Liver (tissue), 9 donors: Measurements from ENCODE around the gene ARID3C. TPM values are rescaled to one million over a fixed set of nuclear protein-coding genes. Genes with fewer than 3 reads are reported as not detected.

Source experiments
- DNase-seq: peaks from one replicate; pipeline ENCODE4 v3.0.0-alpha.2; 2017; ENCODE audit warnings: low spot score
- H3K27ac ChIP-seq, 2 donors: one replicate each; pipeline ENCODE4 v1.7.0; 2013; ENCODE audit warnings: inconsistent platforms in 2 of 2, low read length in 2 of 2, control low read depth in 1 of 2, low read depth in 1 of 2, mild to moderate bottlenecking in 1 of 2
- H3K27me3 ChIP-seq, 4 donors: one replicate each; pipeline versions ENCODE4 v1.6.1 to v1.7.0; 2013; ENCODE audit warnings: low read length in 3 of 4, inconsistent platforms in 1 of 4, mild to moderate bottlenecking in 1 of 4, moderate library complexity in 1 of 4; ENCODE audit not compliant: control insufficient read depth in 4 of 4, insufficient read depth in 4 of 4
- H3K36me3 ChIP-seq, 4 donors: one replicate each; pipeline versions ENCODE4 v1.6.1 to v1.7.0; 2013; ENCODE audit warnings: low read length in 3 of 4, mild to moderate bottlenecking in 3 of 4, low read depth in 1 of 4, moderate library complexity in 1 of 4; ENCODE audit not compliant: control insufficient read depth in 4 of 4, insufficient read depth in 3 of 4
- H3K4me1 ChIP-seq, 4 donors: one replicate each; pipeline versions ENCODE4 v1.6.1 to v1.7.0; 2013; ENCODE audit warnings: low read length in 3 of 4, mild to moderate bottlenecking in 3 of 4, moderate library complexity in 1 of 4; ENCODE audit not compliant: control insufficient read depth in 4 of 4, insufficient read depth in 4 of 4
- H3K4me3 ChIP-seq, 3 donors: one replicate each; pipeline versions ENCODE4 v1.6.1 to v1.7.0; 2013; ENCODE audit warnings: low read length in 3 of 3, control low read depth in 1 of 3, low read depth in 1 of 3, mild to moderate bottlenecking in 1 of 3
- H3K9ac ChIP-seq, 2 donors: one replicate each; pipeline ENCODE4 v1.7.0; 2013; ENCODE audit warnings: low read length in 2 of 2, mild to moderate bottlenecking in 2 of 2, moderate library complexity in 2 of 2, control low read depth in 1 of 2, low read depth in 1 of 2
- H3K9me3 ChIP-seq, 4 donors: one replicate each; pipeline versions ENCODE4 v1.6.1 to v1.7.0; 2013; ENCODE audit warnings: low read length in 3 of 4; ENCODE audit not compliant: control insufficient read depth in 4 of 4
- EGR1 ChIP-seq, 2 donors: IDR thresholded peaks; 2 replicates each; pipeline ENCODE4 v1.6.1; 2016 to 2018; ENCODE audit warnings: antibody characterized with exemption in 2 of 2, low read depth in 2 of 2
- FOXA1 ChIP-seq: IDR thresholded peaks from 2 replicates; pipeline ENCODE4 v1.6.1; 2016; ENCODE audit warnings: antibody characterized with exemption
- GABPA ChIP-seq, 2 donors: IDR thresholded peaks in 1 of 2; conservative IDR thresholded peaks in 1 of 2; 2 replicates each; pipeline ENCODE4 v1.6.1; 2016; ENCODE audit warnings: antibody characterized with exemption in 2 of 2, mild to moderate bottlenecking in 1 of 2, moderate library complexity in 1 of 2
- HNF4A ChIP-seq, 2 donors: conservative IDR thresholded peaks; 2 replicates each; pipeline ENCODE4 v1.6.1; 2016; ENCODE audit warnings: antibody characterized with exemption in 2 of 2, mild to moderate bottlenecking in 2 of 2
- HNF4G ChIP-seq: IDR thresholded peaks from 2 replicates; pipeline ENCODE4 v1.6.1; 2016; ENCODE audit warnings: antibody characterized with exemption
- JUND ChIP-seq, 2 donors: IDR thresholded peaks; 2 replicates each; pipeline ENCODE4 v1.6.1; 2016; ENCODE audit warnings: antibody characterized with exemption in 2 of 2
- NR2F2 ChIP-seq: IDR thresholded peaks from 2 replicates; pipeline ENCODE4 v1.6.1; 2016; ENCODE audit warnings: antibody characterized with exemption
- RAD21 ChIP-seq, 2 donors: IDR thresholded peaks; 2 replicates each; pipeline ENCODE4 v1.6.1; 2016; ENCODE audit warnings: antibody characterized with exemption in 2 of 2, mild to moderate bottlenecking in 2 of 2
- RXRA ChIP-seq, 2 donors: IDR thresholded peaks; 2 replicates each; pipeline ENCODE4 v1.6.1; 2017 to 2018; ENCODE audit warnings: antibody characterized with exemption in 2 of 2, mild to moderate bottlenecking in 1 of 2
- SP1 ChIP-seq: IDR thresholded peaks from 2 replicates; pipeline ENCODE4 v1.6.1; 2018; ENCODE audit warnings: antibody characterized with exemption, mild to moderate bottlenecking
- TAF1 ChIP-seq: conservative IDR thresholded peaks from 2 replicates; pipeline ENCODE4 v1.6.1; 2016; ENCODE audit warnings: antibody characterized with exemption, mild to moderate bottlenecking
- WGBS: extraction: QIAGEN DNeasy Blood & Tissue Kit; methylation state at CpG from one replicate; pipeline ENCODE4 v1.1.7; 2013; 5-methylcytosine and 5-hydroxymethylcytosine counted together
- polyA plus RNA-seq, 2 donors: library from polyadenylated mRNA; stranded (reverse) in 1 of 2; unstranded in 1 of 2; fragments of 200-250 nt in 1 of 2; fragments of >200 nt in 1 of 2; fragmentation: Nextera tagmentation in 1 of 2; extraction: Ambion mirVana in 1 of 2; gene quantifications; one replicate each; pipeline versions ENCODE4 v1.2.1 to v1.2.3, GENCODE V29; 2013 to 2015
- total RNA-seq, 2 donors: library from RNA; depleted of rRNA; stranded (reverse); fragments of >200 nt; gene quantifications; one replicate each; pipeline ENCODE4 v1.2.3, GENCODE V29; 2014
- TF ChIP-seq, protein P1 (sequence below): IDR thresholded peaks from 2 replicates; pipeline ENCODE4 v1.6.1; 2016; ENCODE audit warnings: antibody characterized with exemption
- TF ChIP-seq, protein P2 (sequence below): IDR thresholded peaks from 2 replicates; pipeline ENCODE4 v1.6.1; 2016; ENCODE audit warnings: antibody characterized with exemption
- TF ChIP-seq, protein P3 (sequence below): IDR thresholded peaks from 2 replicates; pipeline ENCODE4 v1.6.1; 2016; ENCODE audit warnings: antibody characterized with exemption
- TF ChIP-seq, protein P4 (sequence below): fragments of 150-350 bp; IDR thresholded peaks from 2 replicates; pipeline ENCODE4 v1.5.1; 2017; ENCODE audit warnings: improper control_type of control experiment, low read depth, low read length; ENCODE audit not compliant: missing input control
- donor health status: healthy.
- donor health status: healthy.
- donor health status: healthy.
- donor health status: healthy.
- donor health status: healthy.

ARID3C gene
- total and polyA plus RNA-seq, 4 donors, result 0.58 to 2.6 (median 1.7) TPM

DNA sequence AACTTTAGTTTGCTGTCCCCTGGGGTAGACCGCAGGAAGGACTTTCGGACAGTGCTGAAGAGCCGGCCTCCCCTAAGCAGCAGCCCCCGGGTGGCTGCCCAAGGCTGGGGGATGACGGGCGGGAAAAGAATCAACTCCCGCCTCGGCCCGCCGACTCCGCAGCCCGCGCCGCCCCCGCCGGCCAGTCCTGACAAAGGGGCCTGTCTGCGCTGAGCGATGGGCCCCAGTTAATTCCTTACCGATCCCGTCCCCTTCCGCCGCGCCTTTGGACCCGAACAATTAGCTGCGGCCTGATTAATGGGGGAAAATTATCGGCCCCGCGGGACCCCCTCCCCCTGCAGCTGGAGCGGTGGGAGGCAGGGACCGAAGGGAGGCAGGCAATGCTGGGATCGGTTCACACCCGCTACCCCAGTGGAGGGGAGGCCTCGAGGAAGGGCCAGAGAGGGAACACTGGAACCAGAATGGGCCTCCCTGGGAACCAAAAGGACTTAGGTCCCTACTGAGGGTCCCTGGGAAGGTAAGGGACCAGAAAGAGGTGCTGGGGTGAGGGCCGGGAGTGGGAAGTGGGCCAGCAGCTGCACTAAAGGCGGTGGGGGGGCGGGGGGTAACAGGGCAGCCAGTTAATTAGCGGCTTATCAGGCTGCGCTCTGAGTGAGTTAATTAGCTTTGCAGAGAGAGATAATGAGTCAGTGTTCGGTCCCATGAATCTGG, 4.2 kb downstream of the ARID3C start (continued):
- TF ChIP-seq GABPA (IDR thresholded peaks at IDR 0.05 in 1 of 2, conservative IDR thresholded peaks at IDR 0.05 in 1 of 2) (no peak), EGR1 (IDR thresholded peaks at IDR 0.05; ENCODE audit: low read depth in 2 of 2) (no peak), HNF4G (no peak), FOXA1 (no peak), JUND (IDR thresholded peaks at IDR 0.05) (no peak)
- TF ChIP-seq, protein P1, sequence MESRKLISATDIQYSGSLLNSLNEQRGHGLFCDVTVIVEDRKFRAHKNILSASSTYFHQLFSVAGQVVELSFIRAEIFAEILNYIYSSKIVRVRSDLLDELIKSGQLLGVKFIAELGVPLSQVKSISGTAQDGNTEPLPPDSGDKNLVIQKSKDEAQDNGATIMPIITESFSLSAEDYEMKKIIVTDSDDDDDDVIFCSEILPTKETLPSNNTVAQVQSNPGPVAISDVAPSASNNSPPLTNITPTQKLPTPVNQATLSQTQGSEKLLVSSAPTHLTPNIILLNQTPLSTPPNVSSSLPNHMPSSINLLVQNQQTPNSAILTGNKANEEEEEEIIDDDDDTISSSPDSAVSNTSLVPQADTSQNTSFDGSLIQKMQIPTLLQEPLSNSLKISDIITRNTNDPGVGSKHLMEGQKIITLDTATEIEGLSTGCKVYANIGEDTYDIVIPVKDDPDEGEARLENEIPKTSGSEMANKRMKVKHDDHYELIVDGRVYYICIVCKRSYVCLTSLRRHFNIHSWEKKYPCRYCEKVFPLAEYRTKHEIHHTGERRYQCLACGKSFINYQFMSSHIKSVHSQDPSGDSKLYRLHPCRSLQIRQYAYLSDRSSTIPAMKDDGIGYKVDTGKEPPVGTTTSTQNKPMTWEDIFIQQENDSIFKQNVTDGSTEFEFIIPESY, result no peak

DNA sequence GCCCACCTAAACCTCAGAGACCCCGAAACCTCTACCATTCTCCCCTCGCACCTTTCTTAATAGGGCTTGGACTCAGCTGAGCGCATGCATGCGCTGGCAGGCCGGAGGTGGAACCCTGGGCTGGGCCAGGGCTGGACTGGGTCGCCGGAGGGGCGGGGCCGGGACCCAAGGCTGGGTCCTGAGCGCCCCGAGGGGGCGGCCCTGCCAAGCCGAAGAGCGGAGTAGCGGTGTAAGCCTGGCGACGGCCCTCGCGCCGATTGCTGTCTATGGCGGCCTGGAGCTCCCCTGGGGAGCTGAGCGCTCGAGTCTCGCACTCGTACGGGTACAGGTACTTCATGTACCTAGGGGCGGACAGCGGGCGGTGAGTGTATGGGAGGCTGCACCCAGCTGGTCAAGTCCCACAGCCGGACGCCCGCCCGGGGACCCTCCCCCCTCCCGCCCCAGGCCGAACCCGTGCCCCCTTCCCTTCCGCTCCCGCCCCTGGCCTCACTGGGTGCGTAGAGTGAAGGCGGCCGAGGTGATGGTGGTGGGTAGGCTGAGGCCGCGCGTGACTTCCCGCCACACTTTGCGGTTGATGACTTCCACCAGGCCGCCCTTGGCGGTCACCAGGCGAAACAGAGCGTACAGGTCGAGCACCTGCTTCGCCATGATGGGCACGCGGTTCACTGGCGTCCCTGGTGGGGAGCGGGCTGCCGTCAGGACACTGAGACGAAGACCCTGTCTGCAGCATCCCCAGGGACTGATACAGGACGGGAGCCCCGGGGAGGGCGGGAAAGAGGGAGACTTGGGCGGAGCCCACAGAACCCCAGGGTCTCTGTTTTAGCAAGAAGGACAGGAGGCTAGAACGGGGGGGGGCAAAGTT, 5.3 kb downstream of the ARID3C start:
- TF ChIP-seq HNF4G, result no peak
- TF ChIP-seq RAD21 (IDR thresholded peaks at IDR 0.05), result no peak
- no peak for TF ChIP-seq SP1
- TF ChIP-seq, protein P2, sequence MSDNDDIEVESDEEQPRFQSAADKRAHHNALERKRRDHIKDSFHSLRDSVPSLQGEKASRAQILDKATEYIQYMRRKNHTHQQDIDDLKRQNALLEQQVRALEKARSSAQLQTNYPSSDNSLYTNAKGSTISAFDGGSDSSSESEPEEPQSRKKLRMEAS, result no peak
- no peak for TF ChIP-seq HNF4A (conservative IDR thresholded peaks at IDR 0.05)
- TF ChIP-seq, protein P3, sequence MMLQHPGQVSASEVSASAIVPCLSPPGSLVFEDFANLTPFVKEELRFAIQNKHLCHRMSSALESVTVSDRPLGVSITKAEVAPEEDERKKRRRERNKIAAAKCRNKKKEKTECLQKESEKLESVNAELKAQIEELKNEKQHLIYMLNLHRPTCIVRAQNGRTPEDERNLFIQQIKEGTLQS, result no peak
- TF ChIP-seq TAF1, result no peak
- no peak for TF ChIP-seq NR2F2
- TF ChIP-seq, protein P4, sequence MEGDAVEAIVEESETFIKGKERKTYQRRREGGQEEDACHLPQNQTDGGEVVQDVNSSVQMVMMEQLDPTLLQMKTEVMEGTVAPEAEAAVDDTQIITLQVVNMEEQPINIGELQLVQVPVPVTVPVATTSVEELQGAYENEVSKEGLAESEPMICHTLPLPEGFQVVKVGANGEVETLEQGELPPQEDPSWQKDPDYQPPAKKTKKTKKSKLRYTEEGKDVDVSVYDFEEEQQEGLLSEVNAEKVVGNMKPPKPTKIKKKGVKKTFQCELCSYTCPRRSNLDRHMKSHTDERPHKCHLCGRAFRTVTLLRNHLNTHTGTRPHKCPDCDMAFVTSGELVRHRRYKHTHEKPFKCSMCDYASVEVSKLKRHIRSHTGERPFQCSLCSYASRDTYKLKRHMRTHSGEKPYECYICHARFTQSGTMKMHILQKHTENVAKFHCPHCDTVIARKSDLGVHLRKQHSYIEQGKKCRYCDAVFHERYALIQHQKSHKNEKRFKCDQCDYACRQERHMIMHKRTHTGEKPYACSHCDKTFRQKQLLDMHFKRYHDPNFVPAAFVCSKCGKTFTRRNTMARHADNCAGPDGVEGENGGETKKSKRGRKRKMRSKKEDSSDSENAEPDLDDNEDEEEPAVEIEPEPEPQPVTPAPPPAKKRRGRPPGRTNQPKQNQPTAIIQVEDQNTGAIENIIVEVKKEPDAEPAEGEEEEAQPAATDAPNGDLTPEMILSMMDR, result no peak
- TF ChIP-seq RXRA (IDR thresholded peaks at IDR 0.05), result no peak
- Histone ChIP-seq H3K4me1 (peaks cover under 1 to 21% (median 17%) of the 10 kb centered on the region in 4 donors), H3K4me3 (no peak overlapping the region), H3K27ac (no peak overlapping the region), H3K9me3 (no peaks in the 10 kb centered on the region), H3K27me3 (no peaks in the 10 kb centered on the region), H3K9ac (no peak overlapping the region), H3K36me3 (no peaks in the 10 kb centered on the region)
- DNase-seq, result no peak
- 59% methylated on average over 63 of the region's 63 CpGs for WGBS
